HTR-8/SVneo (cell line): Measurements from ENCODE around the gene NFKBIA.
"Not testable (repeated sequence)": the region's sequence is repeated elsewhere in the genome, so short reads cannot be mapped to it uniquely, and the experiment has no call there.

Experiments
- DNase-seq: peaks from one replicate; pipeline ENCODE4 v3.0.0; 2011; ENCODE audit warnings: low spot score, mixed read lengths; ENCODE audit not compliant: insufficient read length
- FAIRE-seq: peaks from 2 replicates; lab custom pipeline; 2011; peaks lifted over from hg19 to GRCh38; lab: Jason Lieb, UNC

The NFKBIA gene

GRCh38 chr14:35410858-35411257 is 6.3 kb upstream of the NFKBIA start:
- FAIRE-seq = no peak
- DNase-seq = no peak

GRCh38 chr14:35409595-35409994 is 5.0 kb upstream of the NFKBIA start:
- DNase-seq (no peak), FAIRE-seq (no peak)

- no peak for DNase-seq
Observed at GRCh38 chr14:35408026-35408425, 3.5 kb upstream of the NFKBIA start.

GRCh38 chr14:35407306-35407630 is 2.7 kb upstream of the NFKBIA start:
- no peak for FAIRE-seq
- no peak for DNase-seq

More at GRCh38 chr14:35408026-35408425, 3.5 kb upstream of the NFKBIA start:
- no peak for FAIRE-seq

- DNase-seq = peak; percentile 60
- no peak for FAIRE-seq
Observed at GRCh38 chr14:35406506-35407305, 2.2 kb upstream of the NFKBIA start.

- DNase-seq (no peak), FAIRE-seq (no peak)
Observed at GRCh38 chr14:35406090-35406489, 1.5 kb upstream of the NFKBIA start.

GRCh38 chr14:35405304-35405996 is 901 bp upstream of the NFKBIA start:
- FAIRE-seq = no peak
- no peak for DNase-seq

- FAIRE-seq (peak; percentile 62), DNase-seq (peak; percentile 78)
Observed at GRCh38 chr14:35403603-35404448, 723 bp downstream of the NFKBIA start.

- DNase-seq = no peak
- no peak for FAIRE-seq
Observed at GRCh38 chr14:35403114-35403602, 1.4 kb downstream of the NFKBIA start.

GRCh38 chr14:35402323-35403113 is 2.0 kb downstream of the NFKBIA start:
- no peak for FAIRE-seq
- no peak for DNase-seq

- no peak for FAIRE-seq
- DNase-seq = no peak
Observed at GRCh38 chr14:35401422-35402265, 2.9 kb downstream of the NFKBIA start.

GRCh38 chr14:35400648-35401421 is 3.7 kb downstream of the NFKBIA start:
- no peak for FAIRE-seq

GRCh38 chr14:35399083-35399937 is 5.2 kb downstream of the NFKBIA start:
- FAIRE-seq (no peak), DNase-seq (no peak)

More at GRCh38 chr14:35400648-35401421, 3.7 kb downstream of the NFKBIA start:
- DNase-seq = no peak

- DNase-seq (no peak), FAIRE-seq (no peak)
Observed at GRCh38 chr14:35398071-35398584, 6.4 kb downstream of the NFKBIA start.

GRCh38 chr14:35396610-35397009 is 7.9 kb downstream of the NFKBIA start:
- not testable (repeated sequence) for FAIRE-seq, DNase-seq

GRCh38 chr14:35395283-35395682 is 9.3 kb downstream of the NFKBIA start:
- no peak for DNase-seq
- FAIRE-seq = no peak
